ENCODE measurements around the gene KBTBD6.

KBTBD6 gene

DNA sequence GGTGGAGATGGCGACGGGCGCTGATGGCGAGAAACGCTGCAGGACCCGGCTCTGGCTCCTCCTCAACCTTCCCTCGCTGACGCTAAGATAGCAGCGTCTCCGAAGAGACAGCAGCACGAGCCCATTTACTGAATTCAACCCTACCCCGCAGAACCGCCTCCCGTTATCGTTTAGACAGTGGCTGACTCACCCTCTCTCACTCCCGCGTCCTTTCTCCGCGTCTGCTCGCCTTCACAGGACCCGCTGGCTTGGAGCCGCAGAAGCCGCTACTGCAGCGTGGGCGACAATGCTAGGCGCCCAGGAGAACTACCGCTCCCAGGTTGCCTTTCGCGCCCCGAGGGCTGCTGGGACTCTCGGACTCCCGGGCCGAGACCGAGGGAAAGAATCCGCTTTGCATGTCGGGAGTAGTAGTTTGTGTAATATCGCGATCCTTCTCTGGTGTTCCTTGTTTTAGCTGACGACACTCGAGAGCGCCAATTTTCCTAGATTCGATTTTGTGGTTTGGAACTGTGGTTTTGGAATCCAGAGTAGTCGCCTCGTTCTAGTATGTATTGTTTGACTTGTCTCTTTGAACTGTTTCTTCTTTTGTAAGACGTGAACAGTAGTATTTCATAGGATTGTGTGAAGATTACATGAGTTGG lies at the start of gene KBTBD6 (continued):
- TF ChIP-seq ZNF645 (tag by site-specific recombination; IDR thresholded peaks at IDR 0.05), result no peak
- no peak for TF ChIP-seq ZBTB49 (tag by site-specific recombination; IDR thresholded peaks at IDR 0.05; ENCODE audit: low read depth)
- no peak for TF ChIP-seq ZNF266 (tag by site-specific recombination; IDR thresholded peaks at IDR 0.05; ENCODE audit: low read depth)
- peak; percentile 80 for TF ChIP-seq ZNF660 (tag by site-specific recombination; IDR thresholded peaks at IDR 0.05)
- TF ChIP-seq ZNF600 (tag by site-specific recombination; IDR thresholded peaks at IDR 0.05), result peak; percentile 99
- TF ChIP-seq ZBTB1 (tag by site-specific recombination; IDR thresholded peaks at IDR 0.05), result peak; percentile 63; the same call in 1 of the 2 replicates
- no peak for TF ChIP-seq KLF7 (tag by site-specific recombination; IDR thresholded peaks at IDR 0.05; ENCODE audit: borderline replicate concordance)
- no peak for TF ChIP-seq ZNF585B (tag by site-specific recombination; IDR thresholded peaks at IDR 0.05)
- TF ChIP-seq OSR2 (tag by site-specific recombination; IDR thresholded peaks at IDR 0.05), result peak; percentile 96
- no peak for TF ChIP-seq ZNF677 (tag by site-specific recombination; IDR thresholded peaks at IDR 0.05)
- TF ChIP-seq, protein P1, sequence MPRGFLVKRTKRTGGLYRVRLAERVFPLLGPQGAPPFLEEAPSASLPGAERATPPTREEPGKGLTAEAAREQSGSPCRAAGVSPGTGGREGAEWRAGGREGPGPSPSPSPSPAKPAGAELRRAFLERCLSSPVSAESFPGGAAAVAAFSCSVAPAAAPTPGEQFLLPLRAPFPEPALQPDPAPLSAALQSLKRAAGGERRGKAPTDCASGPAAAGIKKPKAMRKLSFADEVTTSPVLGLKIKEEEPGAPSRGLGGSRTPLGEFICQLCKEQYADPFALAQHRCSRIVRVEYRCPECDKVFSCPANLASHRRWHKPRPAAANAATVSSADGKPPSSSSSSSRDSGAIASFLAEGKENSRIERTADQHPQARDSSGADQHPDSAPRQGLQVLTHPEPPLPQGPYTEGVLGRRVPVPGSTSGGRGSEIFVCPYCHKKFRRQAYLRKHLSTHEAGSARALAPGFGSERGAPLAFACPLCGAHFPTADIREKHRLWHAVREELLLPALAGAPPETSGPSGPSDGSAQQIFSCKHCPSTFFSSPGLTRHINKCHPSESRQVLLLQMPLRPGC (tag by site-specific recombination; IDR thresholded peaks at IDR 0.05), result peak; percentile 42
- TF ChIP-seq, protein P2, sequence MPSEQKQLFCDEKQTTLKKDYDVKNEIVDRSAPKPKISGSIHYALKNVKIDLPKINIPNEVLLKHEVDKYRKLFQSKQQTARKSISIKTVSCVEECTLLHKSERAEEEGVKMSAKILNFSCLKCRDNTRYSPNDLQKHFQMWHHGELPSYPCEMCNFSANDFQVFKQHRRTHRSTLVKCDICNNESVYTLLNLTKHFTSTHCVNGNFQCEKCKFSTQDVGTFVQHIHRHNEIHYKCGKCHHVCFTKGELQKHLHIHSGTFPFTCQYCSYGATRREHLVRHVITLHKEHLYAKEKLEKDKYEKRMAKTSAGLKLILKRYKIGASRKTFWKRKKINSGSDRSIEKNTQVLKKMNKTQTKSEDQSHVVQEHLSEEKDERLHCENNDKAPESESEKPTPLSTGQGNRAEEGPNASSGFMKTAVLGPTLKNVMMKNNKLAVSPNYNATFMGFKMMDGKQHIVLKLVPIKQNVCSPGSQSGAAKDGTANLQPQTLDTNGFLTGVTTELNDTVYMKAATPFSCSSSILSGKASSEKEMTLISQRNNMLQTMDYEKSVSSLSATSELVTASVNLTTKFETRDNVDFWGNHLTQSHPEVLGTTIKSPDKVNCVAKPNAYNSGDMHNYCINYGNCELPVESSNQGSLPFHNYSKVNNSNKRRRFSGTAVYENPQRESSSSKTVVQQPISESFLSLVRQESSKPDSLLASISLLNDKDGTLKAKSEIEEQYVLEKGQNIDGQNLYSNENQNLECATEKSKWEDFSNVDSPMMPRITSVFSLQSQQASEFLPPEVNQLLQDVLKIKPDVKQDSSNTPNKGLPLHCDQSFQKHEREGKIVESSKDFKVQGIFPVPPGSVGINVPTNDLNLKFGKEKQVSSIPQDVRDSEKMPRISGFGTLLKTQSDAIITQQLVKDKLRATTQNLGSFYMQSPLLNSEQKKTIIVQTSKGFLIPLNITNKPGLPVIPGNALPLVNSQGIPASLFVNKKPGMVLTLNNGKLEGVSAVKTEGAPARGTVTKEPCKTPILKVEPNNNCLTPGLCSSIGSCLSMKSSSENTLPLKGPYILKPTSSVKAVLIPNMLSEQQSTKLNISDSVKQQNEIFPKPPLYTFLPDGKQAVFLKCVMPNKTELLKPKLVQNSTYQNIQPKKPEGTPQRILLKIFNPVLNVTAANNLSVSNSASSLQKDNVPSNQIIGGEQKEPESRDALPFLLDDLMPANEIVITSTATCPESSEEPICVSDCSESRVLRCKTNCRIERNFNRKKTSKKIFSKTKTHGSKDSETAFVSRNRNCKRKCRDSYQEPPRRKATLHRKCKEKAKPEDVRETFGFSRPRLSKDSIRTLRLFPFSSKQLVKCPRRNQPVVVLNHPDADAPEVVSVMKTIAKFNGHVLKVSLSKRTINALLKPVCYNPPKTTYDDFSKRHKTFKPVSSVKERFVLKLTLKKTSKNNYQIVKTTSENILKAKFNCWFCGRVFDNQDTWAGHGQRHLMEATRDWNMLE (tag by site-specific recombination; conservative IDR thresholded peaks at IDR 0.05; ENCODE audit: low read depth), result peak; percentile 58; the same call in 1 of the 2 replicates
- no peak for TF ChIP-seq ZNF670 (tag by site-specific recombination; IDR thresholded peaks at IDR 0.05; ENCODE audit: low read depth)
- TF ChIP-seq ZNF610 (tag by site-specific recombination; IDR thresholded peaks at IDR 0.05; ENCODE audit: borderline replicate concordance), result peak; percentile 54
- TF ChIP-seq, protein P3, sequence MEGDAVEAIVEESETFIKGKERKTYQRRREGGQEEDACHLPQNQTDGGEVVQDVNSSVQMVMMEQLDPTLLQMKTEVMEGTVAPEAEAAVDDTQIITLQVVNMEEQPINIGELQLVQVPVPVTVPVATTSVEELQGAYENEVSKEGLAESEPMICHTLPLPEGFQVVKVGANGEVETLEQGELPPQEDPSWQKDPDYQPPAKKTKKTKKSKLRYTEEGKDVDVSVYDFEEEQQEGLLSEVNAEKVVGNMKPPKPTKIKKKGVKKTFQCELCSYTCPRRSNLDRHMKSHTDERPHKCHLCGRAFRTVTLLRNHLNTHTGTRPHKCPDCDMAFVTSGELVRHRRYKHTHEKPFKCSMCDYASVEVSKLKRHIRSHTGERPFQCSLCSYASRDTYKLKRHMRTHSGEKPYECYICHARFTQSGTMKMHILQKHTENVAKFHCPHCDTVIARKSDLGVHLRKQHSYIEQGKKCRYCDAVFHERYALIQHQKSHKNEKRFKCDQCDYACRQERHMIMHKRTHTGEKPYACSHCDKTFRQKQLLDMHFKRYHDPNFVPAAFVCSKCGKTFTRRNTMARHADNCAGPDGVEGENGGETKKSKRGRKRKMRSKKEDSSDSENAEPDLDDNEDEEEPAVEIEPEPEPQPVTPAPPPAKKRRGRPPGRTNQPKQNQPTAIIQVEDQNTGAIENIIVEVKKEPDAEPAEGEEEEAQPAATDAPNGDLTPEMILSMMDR (tag by site-specific recombination; IDR thresholded peaks at IDR 0.05), result no peak
- no peak for TF ChIP-seq ZNF791 (tag by site-specific recombination; IDR thresholded peaks at IDR 0.05)
- no peak for TF ChIP-seq ZNF664 (tag by site-specific recombination; IDR thresholded peaks at IDR 0.05)
- no peak for TF ChIP-seq ZBTB11 (tag by site-specific recombination; conservative IDR thresholded peaks at IDR 0.05; ENCODE audit: low read depth)
- TF ChIP-seq ZNF2 (tag by site-specific recombination; IDR thresholded peaks at IDR 0.05), result peak; percentile 78
- no peak for TF ChIP-seq ZNF544 (tag by site-specific recombination; IDR thresholded peaks at IDR 0.05)
- peak; percentile 86; the same call in 1 of the 2 replicates for TF ChIP-seq IKZF3 (tag by site-specific recombination; IDR thresholded peaks at IDR 0.05)
- TF ChIP-seq SCRT1 (tag by site-specific recombination; IDR thresholded peaks at IDR 0.05; ENCODE audit: borderline replicate concordance), result no peak
- TF ChIP-seq YY1 (tag by site-specific recombination; IDR thresholded peaks at IDR 0.05), result peak; percentile 79; the same call in 1 of the 2 replicates
- TF ChIP-seq ZBTB21 (tag by site-specific recombination; IDR thresholded peaks at IDR 0.05), result 0 out of 2 replicates have a peak, but pooled peaks have one; percentile 26
